HTR-8/SVneo (cell line): ENCODE data around the gene LRRC8A.
"Not testable (repeated sequence)": the region's sequence is repeated elsewhere in the genome, so short reads cannot be mapped to it uniquely, and the experiment has no call there.

Source experiments
- DNase-seq: peaks from one replicate; pipeline ENCODE4 v3.0.0; 2011; ENCODE audit warnings: low spot score, mixed read lengths; ENCODE audit not compliant: insufficient read length
- FAIRE-seq: peaks from 2 replicates; lab custom pipeline; 2011; peaks lifted over from hg19 to GRCh38; lab: Jason Lieb, UNC

Gene LRRC8A

DNA sequence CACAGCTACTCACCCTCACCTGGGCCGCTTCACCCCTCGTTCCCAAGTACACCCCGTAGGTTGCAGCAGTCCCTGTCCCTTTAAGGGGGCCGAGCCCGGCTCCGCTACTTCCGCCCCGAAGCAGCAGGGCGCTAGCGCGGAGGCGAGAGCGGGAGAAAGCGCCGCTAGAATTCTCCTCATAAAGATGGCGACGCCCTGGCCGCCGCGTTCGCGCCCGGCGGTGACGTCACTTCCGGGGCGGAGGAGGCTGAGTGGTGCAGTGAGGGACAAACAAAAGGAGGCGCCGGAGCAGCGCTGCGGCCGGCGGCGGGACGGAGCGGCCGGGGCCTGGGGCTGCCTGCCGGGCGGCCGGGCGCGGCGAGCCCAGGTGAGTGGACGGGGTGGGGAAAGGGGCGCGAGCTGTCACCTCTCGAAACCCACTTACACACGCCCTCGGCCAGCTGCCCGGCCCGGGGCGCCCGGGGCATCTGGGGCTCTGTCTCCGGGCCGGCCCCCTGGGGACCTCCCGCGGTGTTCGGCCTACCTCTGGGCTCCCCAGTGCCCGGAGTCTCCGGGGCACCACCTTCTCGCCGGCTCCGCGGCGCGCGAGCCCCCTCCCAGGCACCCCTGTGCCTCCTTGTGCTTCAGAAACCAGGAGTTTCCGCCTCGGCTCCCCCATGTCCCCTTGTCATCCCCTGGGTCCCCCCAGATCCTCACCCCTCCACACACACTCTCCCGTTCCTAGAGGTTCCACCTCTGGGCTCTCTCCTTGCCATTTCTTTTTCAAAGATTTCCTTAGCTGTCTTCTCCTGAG is at the start of gene LRRC8A, which contains the start of gene KYAT1:
Gene LRRC8A, plus strand, starts transcription at position 250 of the 793 bp plus-strand sequence. CDS start 25,032 bp downstream, outside the sequence.
Gene KYAT1, minus strand, starts transcription at position 67 of the 793 bp plus-strand sequence. CDS start 36,545 bp downstream, outside the sequence.
- FAIRE-seq: no peak
- peak; percentile 90 for DNase-seq

DNA sequence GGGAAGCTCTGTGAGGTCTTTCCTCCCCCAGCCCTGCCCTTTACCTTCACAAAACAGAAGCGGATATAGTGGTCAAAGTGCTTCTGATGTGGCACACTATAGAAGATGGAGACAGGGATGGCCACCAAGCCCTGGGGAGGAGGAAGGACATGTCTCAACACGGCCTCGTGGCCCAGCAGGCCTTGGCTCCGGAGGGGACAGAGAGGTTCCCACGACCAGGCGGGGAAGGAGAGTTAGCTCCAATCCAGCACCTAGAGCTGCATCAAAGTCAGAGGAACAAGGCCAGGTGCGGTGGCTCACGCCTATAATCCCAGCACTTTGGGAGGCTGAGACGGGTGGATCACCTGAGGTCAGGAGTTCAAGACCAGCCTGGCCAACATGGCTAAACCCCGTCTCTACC is 48.2 kb upstream of the LRRC8A start:
- DNase-seq (no peak), FAIRE-seq (no peak)

DNA sequence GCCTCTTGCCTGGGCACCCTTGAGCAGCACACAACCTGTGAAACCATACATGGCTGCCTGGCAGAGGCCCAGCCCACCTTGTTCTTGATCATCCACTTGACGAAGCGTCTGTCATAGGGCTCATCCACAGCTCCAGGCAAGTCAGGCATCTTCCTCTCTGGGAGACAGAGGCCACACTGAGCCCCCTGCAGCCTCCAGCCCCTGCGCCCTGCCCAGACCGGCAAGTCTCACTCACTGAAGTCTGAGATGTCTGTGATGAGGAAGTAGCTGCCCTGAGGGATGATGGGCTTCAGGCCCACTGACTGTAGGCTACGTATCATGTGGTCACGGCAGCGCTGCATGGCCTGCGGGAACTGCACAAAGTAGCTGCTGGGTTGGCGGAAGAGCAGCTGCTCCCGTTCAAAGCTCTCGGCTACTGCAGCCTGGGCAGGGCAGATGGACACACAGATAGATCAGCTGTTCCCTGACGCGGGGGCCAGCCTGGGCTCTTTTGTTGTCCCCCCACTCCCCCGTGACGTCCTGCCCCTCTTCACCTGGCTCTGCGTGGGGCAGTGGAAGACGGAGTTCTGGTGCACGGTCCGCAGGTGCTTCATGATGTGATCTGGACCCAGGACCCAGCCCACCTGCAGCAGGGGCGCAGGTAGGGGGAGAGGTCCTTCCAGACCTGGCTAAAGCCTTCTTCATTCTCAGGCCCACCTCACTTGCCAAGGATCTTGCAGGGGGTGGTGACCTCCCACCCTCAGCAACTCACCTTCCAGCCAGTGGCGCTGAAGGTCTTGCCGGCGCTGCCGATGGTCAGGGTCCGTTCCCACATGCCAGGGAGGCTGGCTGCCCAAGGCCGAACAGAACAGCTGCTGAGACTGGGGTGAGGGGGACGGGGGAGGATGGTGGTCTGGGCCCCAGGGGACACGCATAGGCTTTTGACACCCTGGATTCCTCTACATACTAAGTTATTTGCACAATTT is 46.4 kb upstream of the LRRC8A start:
- DNase-seq: no peak
- FAIRE-seq: no peak

DNA sequence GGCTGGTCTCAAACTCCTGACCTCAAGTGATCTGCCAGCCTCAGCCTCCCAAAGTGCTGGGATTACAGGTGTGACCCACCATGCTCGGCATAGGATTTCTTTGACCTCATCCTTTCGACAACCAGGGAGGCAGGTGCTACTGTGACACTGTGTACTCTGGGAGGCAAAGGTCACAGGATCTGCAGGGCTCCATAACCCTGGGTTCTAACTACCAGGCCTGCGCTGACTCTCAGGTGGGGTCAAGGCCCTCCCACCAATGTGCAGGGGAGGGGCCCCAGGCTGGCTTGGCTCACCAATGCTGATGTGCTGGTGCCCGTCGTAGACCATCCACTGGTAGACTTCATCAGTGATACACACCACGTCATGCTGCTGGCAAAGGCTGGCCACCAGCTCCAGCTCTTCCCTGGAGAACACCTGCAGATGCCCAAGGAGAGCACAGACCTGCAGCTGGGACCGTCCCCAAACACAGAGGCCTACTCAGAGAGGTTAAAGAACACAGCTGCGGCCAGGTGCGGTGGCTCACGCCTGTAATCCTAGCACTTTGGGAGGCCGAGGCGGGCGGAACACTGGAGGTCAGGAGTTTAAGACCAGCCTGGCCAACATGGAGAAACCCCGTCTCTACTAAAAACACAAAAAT is 45.3 kb upstream of the LRRC8A start:
- FAIRE-seq (no peak), DNase-seq (no peak)

DNA sequence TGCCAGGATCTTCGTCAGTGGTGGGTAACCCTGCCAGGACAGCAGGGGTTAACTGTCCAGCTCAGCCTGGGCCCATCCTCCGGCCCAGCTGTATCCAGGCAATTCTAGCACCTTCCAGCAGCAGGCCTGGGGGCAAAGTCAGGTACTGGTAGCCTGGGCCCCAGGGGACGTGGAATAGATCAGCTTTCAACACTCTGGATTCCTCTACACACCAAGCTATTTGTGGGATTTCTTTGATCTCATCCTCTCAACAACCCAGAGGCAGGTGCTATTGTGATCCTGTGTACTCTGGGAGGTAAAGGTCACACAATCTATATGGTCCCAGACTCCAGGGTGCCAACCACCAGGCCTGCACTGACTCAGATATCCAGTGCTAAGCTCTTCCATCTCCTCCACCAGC is 43.6 kb upstream of the LRRC8A start:
- DNase-seq (no peak), FAIRE-seq (no peak)

DNA sequence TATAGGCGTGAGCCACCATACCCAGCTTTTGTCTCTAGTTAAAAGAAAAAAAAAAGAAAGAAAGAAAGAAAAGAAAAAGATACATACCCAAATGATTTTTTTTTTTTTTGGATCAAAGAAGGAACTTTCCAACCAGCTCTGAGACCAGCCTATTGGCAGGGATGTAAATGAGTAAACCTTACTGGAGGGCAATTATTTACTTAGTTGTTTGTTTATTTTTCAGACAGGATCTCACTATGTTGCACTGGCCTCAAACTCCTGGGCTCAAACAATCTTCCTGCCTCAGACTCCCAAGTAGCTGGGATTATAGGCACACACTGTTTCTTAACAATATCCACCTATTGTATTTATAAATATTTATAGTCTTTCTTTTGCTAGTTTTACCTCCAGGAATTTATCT is 41.4 kb upstream of the LRRC8A start:
- FAIRE-seq: no peak
- DNase-seq: no peak

DNA sequence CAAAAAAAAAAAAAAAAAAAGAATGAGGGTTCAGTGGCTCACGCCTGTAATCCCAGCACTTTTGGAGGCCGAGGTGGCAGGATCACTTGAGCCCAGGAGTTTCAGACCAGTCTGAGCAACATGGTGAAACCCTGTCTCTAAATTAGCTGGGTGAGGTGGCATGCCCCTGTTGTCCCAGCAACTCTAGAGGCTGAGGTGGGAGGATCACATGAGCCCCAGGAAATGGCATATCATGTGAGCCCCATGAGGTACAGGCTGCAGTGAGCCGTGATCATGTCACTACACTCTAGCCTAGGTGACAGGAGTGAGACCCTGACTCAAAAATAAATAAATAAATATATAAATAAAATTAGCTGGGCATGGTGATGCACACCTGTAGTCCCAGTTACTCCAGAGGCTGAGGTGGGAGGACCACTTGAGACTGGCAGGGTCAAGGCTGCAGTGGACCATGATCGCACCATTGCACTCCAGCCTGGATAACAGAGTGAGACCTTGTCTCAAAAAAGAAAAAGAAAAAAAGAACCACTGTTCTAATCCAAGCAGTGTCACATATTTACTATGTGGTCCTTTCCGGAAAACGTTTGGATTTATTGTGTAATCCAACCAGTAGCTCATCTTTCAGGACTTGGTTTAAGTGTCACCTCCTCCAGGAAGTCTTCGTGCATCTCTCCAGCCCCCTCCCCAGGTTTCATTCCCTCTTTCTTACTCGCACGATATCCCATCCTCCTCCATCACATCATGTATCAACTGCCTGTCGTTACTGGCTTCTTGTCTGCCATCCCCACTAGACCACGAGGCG is 40.0 kb upstream of the LRRC8A start:
- FAIRE-seq: no peak
- no peak for DNase-seq

DNA sequence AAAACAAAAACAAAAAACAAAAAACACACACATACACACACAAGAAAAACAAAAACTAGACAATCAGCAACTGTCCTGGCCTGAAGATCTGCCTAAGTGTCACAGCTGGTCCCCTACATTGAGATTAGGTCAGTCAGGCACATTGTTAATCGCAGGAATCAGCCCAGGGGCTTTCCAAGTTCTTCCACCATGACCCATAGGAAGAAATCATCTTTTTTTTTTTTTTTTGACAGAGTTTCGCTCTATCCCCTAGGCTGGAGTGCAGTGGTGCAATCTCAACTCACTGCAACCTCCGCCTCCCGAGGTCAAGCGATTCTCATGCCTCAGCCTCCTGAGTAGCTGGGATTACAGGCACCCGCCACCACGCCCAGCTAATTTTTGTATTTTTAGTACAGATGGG is 38.8 kb upstream of the LRRC8A start:
- DNase-seq, FAIRE-seq: not testable (repeated sequence)

DNA sequence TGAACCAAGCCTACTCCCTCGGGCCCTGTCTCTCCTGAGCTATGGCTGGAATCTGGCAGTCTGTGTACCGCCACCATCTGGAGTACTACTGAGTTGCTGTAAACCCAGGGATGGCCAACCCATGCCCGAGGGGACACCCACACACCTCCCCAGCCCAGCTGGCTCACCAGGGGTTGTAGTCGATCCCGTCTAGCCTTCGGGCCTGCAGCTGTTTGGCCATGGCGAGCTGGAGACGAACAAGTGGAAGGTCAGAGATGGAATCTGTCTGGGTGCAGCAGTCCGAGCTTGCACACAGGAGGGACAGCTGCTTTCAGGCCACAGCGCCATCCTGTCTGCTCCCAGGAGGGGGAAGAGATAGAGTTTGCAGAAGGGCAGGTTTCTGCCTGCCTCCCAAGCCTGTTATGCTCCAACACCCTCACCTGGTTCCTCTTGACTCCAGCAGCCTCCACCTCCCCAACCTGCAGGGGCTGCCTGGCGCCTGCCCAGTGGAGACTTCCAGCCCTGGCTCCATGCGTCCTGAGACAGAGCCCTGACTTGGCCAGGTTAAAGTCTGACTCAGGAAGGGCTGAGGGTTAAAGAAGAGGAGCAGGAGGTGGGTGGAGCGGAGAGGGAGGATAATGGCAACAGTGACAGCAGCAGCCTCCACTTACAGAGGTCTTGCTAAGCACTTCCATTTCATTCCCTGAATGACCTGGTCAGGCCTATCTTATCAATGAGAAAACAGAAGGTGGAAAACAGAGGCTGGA is 36.6 kb upstream of the LRRC8A start:
- FAIRE-seq (no peak), DNase-seq (no peak)

DNA sequence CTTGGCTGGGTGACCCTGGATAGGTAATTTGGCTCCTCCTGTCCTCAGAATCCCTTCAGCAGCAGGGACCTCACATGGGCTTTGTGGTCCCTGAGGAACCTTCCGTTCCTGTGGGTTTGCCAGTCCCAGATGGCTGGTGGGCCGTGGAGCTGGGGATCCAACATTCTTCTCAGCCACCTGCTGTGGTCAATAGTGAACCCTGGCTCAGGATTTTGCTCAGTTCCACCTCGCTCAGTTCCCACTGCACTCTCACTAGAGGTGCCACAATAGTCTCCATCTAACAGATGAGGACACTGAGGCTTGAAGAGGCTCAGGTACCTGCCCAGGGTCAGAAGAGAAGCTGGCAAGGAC is 35.3 kb upstream of the LRRC8A start:
- DNase-seq: no peak
- FAIRE-seq: no peak

DNA sequence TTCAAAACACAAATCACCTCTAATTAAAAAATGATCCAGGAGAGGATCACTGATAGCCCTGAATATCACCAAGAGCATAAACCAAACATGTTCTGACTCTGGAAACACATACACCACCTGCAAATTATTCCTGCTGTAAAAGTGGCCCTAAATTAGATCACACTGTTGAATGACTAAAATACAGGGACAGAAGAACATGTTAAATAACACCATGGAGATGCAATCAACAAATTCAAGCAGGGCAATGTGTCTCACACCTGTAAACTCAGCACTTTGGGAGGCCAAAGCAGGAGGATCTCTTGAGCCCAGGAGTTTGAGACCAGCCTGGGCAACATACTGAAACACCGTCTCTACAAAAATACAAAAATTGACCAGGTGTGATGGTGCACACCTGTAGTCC is 34.1 kb upstream of the LRRC8A start:
- FAIRE-seq (no peak), DNase-seq (no peak)

DNA sequence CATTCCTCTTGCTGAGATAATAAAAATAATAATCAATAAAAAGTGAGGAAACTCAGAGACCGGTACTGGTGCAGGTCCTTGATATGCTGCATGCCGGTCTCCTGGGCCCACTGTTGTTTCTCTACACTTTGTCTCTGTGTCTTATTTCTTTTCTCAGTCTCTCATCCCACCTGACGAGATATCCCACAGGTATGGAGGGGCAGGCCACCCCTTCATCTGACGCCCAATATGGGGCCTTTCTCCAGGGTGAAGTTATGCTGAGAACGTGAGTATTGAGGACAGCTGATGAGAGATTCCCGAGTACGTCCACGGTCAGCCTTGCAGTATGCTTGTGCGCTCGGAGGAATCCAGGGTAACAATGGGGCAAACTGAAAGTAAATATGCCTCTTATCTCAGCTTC is 30.9 kb upstream of the LRRC8A start:
- DNase-seq, FAIRE-seq: not testable (repeated sequence)

DNA sequence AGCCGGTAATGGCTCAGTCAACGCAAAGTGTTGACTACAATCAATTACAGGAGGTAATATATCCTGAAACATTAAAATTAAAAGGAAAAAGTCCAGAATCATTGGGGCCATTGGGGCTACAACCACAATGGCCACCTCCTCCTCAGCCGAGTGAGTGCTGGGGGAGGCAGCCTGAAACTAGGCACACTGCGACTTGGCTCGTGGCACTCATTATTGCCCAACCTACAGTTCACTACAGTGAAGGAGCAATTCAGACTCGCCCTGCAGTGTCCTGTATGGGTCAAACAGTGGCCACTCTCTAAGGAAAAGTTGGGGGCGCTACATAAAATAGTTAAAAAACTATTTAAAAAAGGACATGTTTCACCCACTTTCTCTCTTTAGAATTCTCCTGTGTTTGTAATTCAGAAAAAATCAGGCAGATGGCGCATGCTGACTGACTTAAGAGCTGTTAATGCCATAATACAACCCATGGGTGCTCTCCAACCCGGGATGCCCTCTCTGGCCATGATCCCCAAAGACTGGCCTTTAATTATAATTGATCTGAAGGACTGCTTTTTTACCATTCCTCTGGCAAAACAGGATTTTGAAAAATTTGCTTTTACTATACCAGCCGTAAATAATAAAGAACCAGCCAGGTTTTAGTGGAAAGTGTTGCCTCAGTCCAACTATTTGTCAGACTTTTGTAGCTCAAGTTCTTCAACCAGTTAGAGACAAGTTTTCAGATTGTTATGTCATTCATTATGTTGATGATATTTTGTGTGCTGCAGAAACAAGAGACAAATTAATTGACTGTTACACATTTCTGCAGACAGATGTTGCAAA is 29.9 kb upstream of the LRRC8A start:
- not testable (repeated sequence) for DNase-seq

DNA sequence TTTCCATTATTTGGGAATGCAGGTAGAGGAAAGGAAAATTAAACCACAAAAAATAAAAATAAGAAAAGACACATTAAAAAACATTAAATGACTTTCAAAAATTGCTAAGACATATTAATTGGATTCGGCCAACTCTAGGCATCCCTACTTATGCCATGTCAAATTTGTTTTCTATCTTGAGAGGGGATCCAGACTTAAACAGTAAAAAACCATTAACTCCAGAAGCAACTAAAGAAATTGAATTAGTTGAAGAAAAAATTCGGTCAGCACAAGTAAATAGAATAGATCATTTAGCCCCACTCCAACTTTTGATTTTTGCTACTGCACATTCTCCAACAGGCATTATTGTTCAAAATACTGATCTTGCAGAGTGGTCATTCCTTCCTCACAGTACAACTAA is 29.3 kb upstream of the LRRC8A start:
- FAIRE-seq, DNase-seq: not testable (repeated sequence)

More for the DNA sequence above, 29.9 kb upstream of the LRRC8A start:
- not testable (repeated sequence) for FAIRE-seq

DNA sequence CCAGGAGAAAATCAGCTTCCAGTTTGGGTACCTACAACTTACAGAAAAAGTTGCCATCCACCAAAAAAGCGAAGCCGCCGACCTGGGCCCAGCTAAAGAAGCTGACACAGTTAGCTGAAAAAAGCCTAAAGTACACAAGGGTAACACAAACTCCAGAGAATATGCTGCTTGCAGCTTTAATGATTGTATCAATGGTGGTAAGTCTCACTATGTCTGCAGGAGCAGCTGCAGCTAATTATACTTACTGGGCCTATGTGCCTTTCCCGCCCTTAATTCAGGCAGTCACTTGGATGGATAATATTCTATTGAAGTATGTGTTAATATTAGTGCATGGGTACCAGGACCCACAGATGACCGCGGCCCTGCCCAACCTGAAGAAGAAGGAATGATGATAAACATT is 27.5 kb upstream of the LRRC8A start:
- not testable (repeated sequence) for DNase-seq, FAIRE-seq

DNA sequence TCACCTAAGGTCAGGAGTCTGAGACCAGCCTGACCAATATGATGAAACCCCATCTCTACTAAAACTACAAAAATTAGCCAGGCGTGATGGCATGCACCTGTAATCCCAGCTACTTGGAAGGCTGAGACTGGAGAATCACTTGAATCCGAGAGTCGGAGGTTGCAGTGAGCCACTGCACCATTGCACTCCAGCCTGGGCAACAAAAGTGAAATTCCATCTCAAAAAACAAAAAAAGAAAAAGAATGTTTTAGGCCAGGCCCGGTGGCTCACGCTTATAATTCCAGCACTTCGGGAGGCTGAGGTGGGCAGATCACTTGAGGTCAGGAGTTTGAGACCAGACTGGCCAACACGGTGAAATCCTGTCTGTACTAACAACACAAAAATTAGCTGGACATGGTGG is 23.5 kb upstream of the LRRC8A start:
- DNase-seq, FAIRE-seq: not testable (repeated sequence)

DNA sequence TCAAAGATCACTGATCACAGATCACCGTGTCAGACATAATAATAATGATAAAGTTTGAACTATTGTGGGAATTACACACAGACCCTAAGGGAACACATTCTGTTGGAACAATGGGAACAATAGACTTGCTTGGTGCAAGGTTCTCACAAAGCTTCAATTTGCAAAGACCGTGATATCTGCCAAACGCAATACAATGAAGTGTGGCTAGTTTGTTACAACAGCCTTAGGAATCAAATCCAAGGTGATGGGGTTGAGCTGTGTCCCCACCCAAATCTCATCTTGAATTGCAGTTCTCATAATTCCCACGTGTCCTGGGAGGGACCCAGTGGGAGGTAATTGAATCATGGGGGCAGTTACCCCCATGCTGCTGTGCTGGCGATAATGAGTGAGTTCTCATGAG is 21.0 kb upstream of the LRRC8A start:
- DNase-seq (no peak), FAIRE-seq (no peak)

DNA sequence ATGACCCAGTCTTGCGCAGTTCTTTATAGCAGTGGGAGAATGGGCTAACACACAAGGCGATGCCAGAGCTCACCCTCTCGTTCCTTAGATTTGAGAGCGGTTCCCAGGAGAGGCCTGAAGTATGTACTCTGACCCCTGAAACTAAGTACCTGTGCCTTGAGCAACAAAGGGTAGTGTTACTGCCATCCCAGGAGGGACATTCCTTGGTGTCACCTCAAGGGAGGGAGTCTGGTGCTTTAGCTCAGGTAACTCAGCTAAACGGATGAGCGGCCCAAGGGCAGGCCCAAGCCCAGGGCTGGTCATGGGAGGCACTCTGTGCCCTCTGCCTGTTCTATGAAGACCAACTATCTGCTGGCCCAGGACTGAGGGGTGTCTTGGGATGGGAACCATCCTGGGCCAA is 20.4 kb upstream of the LRRC8A start:
- no peak for DNase-seq
- no peak for FAIRE-seq
